HG03342 (cell line): ENCODE measurements around the gene GSS.

Source experiments
- ATAC-seq: cut with Tn5 transposase; IDR thresholded peaks from one replicate; pipeline ENCODE4 v1.9.1; 2021; ENCODE audit warnings: mild to moderate bottlenecking, moderate library complexity; ENCODE audit not compliant: unreplicated experiment

Gene GSS

GRCh38 chr20:34947336-34947735 lies 8.3 kb downstream of the GSS start:
- ATAC-seq = no peak

- ATAC-seq = no peak
Measured at GRCh38 chr20:34946661-34947060, 8.9 kb downstream of the GSS start.

- ATAC-seq = no peak
Measured at GRCh38 chr20:34945315-34946077, 10.1 kb downstream of the GSS start.

- no peak for ATAC-seq
Measured at GRCh38 chr20:34943808-34944567, 11.6 kb downstream of the GSS start.

- ATAC-seq = no peak
Measured at GRCh38 chr20:34942301-34942700, 13.3 kb downstream of the GSS start.

GRCh38 chr20:34941226-34941625 lies 14.4 kb downstream of the GSS start:
- ATAC-seq = no peak

- ATAC-seq = no peak
Measured at GRCh38 chr20:34940081-34940481, 15.5 kb downstream of the GSS start.

GRCh38 chr20:34938466-34939163 lies 17.0 kb downstream of the GSS start:
- ATAC-seq = no peak

GRCh38 chr20:34931771-34932170 lies 23.8 kb downstream of the GSS start:
- ATAC-seq = no peak

- ATAC-seq = no peak
Measured at GRCh38 chr20:34928411-34928810, 27.2 kb downstream of the GSS start.

- no peak for ATAC-seq
Measured at GRCh38 chr20:34927736-34928135, 27.9 kb downstream of the GSS start.

GRCh38 chr20:34926581-34926980 lies 29.0 kb downstream of the GSS start:
- no peak for ATAC-seq

- ATAC-seq = no peak
Measured at GRCh38 chr20:34925981-34926380, 29.6 kb downstream of the GSS start.

GRCh38 chr20:34925341-34925740 lies 30.3 kb downstream of the GSS start:
- no peak for ATAC-seq

GRCh38 chr20:34923414-34923813 lies 32.2 kb downstream of the GSS start:
- ATAC-seq = no peak

- ATAC-seq = no peak
Measured at GRCh38 chr20:34922654-34923381, 32.8 kb downstream of the GSS start.

GRCh38 chr20:34921436-34921835 lies 34.2 kb downstream of the GSS start:
- no peak for ATAC-seq

- no peak for ATAC-seq
Measured at GRCh38 chr20:34920055-34920454, 35.6 kb downstream of the GSS start.

- no peak for ATAC-seq
Measured at GRCh38 chr20:34916774-34917354, 38.7 kb downstream of the GSS start.

GRCh38 chr20:34915749-34916455 lies 39.7 kb downstream of the GSS start:
- ATAC-seq = no peak
